ENCODE data around the gene KLF15. TPM values are rescaled to one million over a fixed set of nuclear protein-coding genes. Genes with fewer than 3 reads are reported as not detected.
A peak's percentile ranks its signal among the peaks of the same experiment; 100 is the strongest.

The KLF15 gene
- polyA plus RNA-seq, 6 donors from 2014 or later, result 0.09 to 0.24 TPM; not detected in 4

DNA sequence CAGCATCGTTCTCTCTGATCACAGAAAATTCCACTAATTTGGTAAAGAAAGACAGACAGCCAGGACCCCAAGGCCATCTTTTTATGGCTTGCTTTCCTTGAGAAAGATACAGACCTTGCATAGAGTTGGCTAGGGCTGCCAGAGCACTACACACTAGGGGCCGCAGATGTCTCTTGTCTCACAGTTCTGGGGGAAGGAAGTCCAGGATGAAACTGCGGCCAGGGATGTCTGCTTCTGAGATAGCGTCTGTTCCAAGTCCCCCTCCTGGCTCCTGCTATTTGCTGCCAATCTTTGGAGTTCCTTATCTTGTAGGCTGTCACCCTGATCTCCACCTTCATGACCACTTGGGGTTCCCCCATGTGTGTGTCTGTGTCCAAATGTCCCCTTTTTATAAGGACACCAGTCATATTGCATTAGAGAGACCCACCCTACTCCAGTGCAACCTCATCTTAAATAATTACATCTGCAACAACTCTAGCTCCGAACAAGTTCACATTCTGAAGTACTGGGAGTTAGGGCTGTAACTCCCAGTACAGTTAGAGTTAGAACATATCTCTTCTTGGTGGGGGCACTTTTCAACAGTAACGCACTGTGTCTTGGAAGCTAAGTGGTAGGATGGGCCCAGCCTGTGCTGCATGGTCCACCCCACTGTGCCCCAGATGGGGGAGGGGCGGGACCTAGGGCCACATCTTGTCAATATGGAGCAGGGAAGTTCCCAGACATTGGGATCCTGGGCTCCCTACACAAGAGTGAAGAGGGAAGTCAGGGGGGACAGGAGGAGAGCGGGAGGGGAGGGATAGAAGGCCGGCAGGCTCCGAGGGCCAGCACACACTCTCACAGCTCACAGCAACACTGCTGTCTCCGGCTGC lies 42.2 kb downstream of the KLF15 start:
- H3K4me3 Mint-ChIP-seq, result no peak overlapping the region
- peaks cover 0 to 7% (median 4%) of the 10 kb centered on the region in 7 donors for H3K9me3 Mint-ChIP-seq
- no peaks in the 10 kb centered on the region for H3K4me1 Mint-ChIP-seq
- DNase-seq (no peak), ATAC-seq (ENCODE audit: low read depth in 2 of 2) (no peak)
- H3K36me3 Mint-ChIP-seq, result no peaks in the 10 kb centered on the region
- no peak overlapping the region for H3K27ac Mint-ChIP-seq
- peaks cover 0 to 8% (median 4%) of the 10 kb centered on the region in 3 donors for H3K27me3 Mint-ChIP-seq

DNA sequence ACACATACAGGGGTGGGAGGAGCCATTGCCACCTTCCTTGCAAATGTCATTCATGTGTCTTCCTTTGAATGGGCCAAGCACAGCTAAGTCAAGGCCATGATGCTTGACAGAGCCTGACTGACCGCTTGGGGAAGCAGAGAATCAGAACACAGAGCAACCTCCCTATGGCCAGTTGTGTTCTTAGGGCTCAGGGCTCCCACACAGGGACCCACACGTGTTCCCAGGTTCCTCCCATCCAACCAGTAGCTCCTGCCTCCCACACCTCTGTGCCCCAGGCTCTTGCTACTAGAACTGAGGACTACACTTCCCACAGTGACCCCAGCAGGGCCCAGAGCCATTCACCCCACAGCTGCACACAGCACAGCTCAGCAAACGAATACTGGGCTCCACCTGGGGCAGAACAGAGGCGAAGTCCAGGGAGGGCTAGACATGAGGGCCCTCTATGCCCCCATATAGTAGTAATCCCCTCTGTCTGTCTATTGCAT lies 42.9 kb downstream of the KLF15 start:
- H3K27me3 Mint-ChIP-seq, result peaks cover 0 to 9% (median 4%) of the 10 kb centered on the region in 3 donors
- no peak for ATAC-seq (ENCODE audit: low read depth in 2 of 2)
- no peaks in the 10 kb centered on the region for H3K36me3 Mint-ChIP-seq
- no peak overlapping the region for H3K27ac Mint-ChIP-seq
- H3K4me3 Mint-ChIP-seq, result peak overlapping the region in 1 of 8 donors; percentile 22
- peaks cover 0 to 7% (median 4%) of the 10 kb centered on the region in 7 donors for H3K9me3 Mint-ChIP-seq
- no peak for DNase-seq
- H3K4me1 Mint-ChIP-seq, result no peaks in the 10 kb centered on the region

DNA sequence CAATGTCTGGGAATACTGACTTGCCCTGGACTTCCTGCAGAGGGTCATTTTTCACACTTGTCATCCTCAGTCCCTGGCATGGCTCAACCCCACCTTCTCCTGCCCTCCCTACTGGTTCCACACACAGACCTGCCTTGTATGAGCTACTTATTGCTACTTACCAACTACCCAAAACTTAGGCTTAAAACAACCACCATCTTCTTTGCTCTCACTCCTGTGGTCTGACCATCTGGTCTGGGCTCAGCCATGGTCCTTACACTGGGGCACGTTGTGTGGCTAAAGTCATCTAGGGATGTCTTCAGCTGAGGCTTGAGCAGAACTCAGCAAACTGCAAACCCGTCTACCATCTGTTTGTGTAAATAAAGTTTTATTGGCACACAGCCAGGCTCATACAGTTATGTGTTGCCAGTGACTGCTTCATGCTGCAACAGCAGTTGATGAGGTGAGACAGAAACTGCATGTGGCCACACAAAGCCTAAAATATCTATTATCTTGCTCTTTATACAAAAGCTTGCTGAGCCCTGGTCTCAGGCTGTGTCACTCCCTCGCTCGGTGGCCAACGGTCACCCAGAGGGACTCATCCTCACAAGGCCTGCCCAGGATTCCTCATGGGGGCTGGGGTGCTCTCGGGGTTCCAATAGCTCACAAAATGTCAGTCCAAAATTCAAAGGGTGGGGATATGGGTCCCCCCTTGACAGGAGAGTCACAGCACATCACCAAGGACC lies 43.5 kb downstream of the KLF15 start:
- ATAC-seq (ENCODE audit: low read depth in 2 of 2), result no peak
- Mint-ChIP-seq H3K27me3 (peaks cover 0 to 15% (median 4%) of the 10 kb centered on the region in 3 donors), H3K9me3 (peaks cover 0 to 7% (median 4%) of the 10 kb centered on the region in 7 donors), H3K36me3 (no peaks in the 10 kb centered on the region), H3K27ac (peak overlapping the region in 1 of 6 donors; percentile 54), H3K4me3 (peak overlapping the region in 1 of 8 donors; percentile 22), H3K4me1 (no peaks in the 10 kb centered on the region)
- no peak for DNase-seq

DNA sequence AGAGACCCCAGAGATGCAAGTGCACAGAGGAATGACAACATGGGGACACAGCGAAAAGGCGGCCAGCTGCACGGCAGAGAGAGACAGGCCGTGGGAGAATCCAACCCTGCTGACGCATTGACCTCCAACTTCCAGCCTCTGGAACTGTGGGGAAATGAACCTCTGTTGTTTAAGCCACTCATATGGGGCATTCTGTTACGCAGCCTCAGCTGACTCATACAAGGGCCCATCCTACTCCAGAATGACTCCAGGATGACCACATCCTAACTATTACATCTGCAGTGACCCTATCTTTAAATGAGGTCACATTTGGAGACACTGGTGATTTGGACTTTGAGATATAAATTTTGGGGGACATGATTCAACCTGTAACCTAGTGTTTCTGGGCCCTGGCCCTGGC lies 44.0 kb downstream of the KLF15 start:
- Mint-ChIP-seq H3K9me3 (peaks cover 0 to 6% (median 4%) of the 10 kb centered on the region in 7 donors), H3K27ac (no peak overlapping the region), H3K27me3 (peaks cover 0 to 17% (median 4%) of the 10 kb centered on the region in 3 donors), H3K4me1 (no peaks in the 10 kb centered on the region), H3K4me3 (no peak overlapping the region), H3K36me3 (no peaks in the 10 kb centered on the region)
- DNase-seq, result no peak
- ATAC-seq (ENCODE audit: low read depth in 2 of 2), result no peak

DNA sequence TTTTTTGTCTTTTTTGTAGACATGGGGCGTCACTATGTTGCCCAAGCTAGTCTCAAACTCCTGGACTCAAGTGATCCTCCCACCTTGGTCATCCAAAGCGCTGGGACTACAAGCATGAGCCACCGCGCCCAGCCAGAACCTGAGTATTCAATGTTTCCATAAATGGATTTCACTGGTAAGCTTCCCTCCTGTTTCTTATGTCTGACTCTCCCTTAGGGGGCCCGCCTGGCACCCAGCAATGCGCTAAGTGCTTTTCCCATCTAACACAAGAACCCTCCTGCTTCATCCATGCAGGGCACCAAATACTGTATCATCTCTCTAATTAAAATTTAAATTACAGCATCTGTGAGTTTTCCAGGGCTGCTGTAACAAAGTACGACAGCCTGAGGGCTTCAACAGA lies 44.9 kb downstream of the KLF15 start:
- no peak for ATAC-seq (ENCODE audit: low read depth in 2 of 2)
- H3K36me3 Mint-ChIP-seq, result no peaks in the 10 kb centered on the region
- no peak overlapping the region for H3K4me3 Mint-ChIP-seq
- no peak for DNase-seq
- H3K27me3 Mint-ChIP-seq, result peaks cover 0 to 17% (median 4%) of the 10 kb centered on the region in 3 donors
- peaks cover 0 to 4% (median 0%) of the 10 kb centered on the region in 7 donors for H3K9me3 Mint-ChIP-seq
- H3K4me1 Mint-ChIP-seq, result no peaks in the 10 kb centered on the region
- no peak overlapping the region for H3K27ac Mint-ChIP-seq

DNA sequence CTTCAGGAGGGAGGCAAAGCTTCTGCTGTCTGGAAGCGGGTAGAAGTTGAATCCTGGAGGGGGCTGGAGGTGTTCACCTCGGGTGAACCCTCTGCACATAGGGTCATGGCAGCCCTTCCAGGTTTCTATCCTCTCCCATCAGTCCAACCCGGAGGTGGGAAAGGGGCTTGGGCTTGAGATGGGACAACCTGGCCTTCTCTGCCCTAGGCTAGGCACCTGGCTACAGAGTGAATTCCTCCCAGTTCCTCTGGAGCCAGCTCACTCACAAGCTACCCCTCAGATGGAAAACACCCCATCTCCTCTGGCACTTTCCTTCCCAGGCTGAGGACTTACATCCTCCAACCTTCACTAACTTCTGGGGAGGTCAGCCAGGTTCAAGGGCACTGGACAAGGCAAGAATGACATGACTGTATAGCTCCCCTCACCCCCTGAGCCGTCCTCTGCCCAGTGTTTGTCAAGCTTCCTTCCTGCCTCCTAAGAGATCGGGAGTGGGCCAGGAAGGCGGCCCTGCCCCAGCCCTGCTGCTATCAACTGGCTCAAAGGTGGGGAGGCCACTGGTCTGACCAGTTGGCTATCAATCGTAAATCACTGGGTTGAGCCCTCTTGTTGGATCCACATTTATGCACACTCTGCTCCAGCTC lies 45.8 kb downstream of the KLF15 start:
- H3K27ac Mint-ChIP-seq, result no peak overlapping the region
- no peaks in the 10 kb centered on the region for H3K4me1 Mint-ChIP-seq
- no peak for ATAC-seq (ENCODE audit: low read depth in 2 of 2)
- H3K27me3 Mint-ChIP-seq, result peaks cover 0 to 17% (median 4%) of the 10 kb centered on the region in 3 donors
- no peak overlapping the region for H3K4me3 Mint-ChIP-seq
- H3K36me3 Mint-ChIP-seq, result no peaks in the 10 kb centered on the region
- no peak for DNase-seq
- peaks cover 0 to 4% (median 0%) of the 10 kb centered on the region in 7 donors for H3K9me3 Mint-ChIP-seq

DNA sequence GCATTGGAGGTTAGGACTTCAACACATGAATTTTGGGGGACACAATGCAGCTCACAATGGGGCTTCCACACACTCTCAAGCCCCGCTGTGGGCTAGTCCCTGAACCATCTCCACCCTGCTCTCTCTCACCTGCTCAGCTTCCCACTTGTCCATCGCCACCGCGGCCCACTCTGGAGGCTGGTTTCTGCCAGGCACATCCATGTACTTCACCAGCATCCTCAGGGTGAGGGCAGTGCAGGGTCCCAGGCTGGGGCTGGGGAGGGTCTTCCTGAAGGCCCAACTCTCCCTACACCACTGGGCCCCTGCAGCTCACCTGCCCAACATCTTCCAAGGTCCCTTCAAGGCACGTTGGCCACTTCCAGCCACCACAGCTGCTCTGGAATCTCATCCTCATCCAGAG lies 46.4 kb downstream of the KLF15 start:
- no peak for ATAC-seq (ENCODE audit: low read depth in 2 of 2)
- Mint-ChIP-seq H3K27me3 (peaks cover 0 to 12% (median 4%) of the 10 kb centered on the region in 3 donors), H3K4me3 (no peak overlapping the region)

DNA sequence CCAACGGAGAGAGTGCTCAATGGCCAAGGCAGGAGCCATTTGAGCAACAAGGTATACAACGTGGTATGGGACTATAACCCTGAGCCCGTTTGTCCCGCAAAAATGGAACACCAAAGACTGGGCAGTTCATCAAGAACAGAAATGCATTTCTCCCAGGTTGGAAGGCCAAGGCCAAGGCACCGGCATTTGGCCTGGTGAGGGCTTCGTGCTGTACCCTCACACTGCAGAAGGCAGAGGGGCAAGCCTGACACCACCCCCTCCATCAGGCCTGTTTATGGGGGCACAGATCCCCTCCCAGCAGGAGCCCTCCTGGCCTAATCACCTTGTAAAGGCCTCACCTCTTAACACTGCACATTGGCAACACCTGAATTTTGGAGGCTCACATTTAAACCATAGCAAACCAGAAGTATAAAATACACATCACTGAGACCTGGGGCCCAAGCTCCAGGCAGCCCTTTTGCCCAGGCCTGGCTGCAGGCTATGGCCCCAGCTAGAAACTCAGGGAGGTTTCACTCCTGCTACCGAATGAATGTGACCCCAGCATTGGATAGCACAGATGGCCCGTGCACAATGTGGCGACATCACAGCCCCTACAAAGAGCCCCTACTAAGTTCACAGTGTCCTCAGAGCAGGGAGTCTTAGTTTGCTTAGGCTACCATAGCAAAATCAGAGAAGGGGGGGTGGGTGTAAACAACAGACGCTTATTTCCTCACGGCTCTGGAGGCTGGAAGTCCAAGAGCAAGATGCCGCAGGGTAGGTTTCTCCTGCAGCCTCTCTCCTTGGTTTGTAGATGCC lies 47.1 kb downstream of the KLF15 start:
- no peak overlapping the region for H3K27ac Mint-ChIP-seq
- H3K4me1 Mint-ChIP-seq, result no peaks in the 10 kb centered on the region
- H3K36me3 Mint-ChIP-seq, result no peaks in the 10 kb centered on the region
- peaks cover 0 to 9% (median 2%) of the 10 kb centered on the region in 7 donors for H3K9me3 Mint-ChIP-seq
- DNase-seq, result no peak
- peaks cover 0 to 9% (median 4%) of the 10 kb centered on the region in 3 donors for H3K27me3 Mint-ChIP-seq
- ATAC-seq (ENCODE audit: low read depth in 2 of 2), result no peak
- H3K4me3 Mint-ChIP-seq, result no peak overlapping the region

More for the DNA sequence above, 46.4 kb downstream of the KLF15 start:
- no peaks in the 10 kb centered on the region for H3K4me1 Mint-ChIP-seq
- no peak overlapping the region for H3K27ac Mint-ChIP-seq
- no peaks in the 10 kb centered on the region for H3K36me3 Mint-ChIP-seq
- peaks cover 0 to 4% (median 2%) of the 10 kb centered on the region in 7 donors for H3K9me3 Mint-ChIP-seq
- no peak for DNase-seq

DNA sequence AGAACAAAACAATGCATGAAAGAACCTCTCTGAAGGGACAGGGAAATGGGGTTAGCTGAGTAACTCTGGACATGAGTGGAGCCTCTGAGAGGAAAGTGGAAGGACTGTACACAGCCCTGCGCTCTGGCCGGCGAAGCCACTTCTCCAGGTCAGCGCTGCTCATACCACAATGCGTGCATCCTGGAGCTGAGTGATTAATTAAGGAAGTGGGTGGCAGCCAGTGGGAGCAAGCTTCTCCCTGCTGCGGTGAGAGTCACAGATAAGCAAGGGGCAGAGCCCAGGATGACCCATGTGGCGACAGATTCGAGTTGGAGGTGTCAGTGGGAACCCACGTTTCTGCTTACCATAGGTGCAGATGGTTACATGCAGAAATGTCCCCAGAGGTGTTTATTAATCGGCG lies 48.0 kb downstream of the KLF15 start:
- H3K27me3 Mint-ChIP-seq, result peaks cover 0 to 9% (median 4%) of the 10 kb centered on the region in 3 donors
- DNase-seq (no peak), ATAC-seq (ENCODE audit: low read depth in 2 of 2) (no peak)
- H3K9me3 Mint-ChIP-seq, result peaks cover 5 to 15% (median 6%) of the 10 kb centered on the region in 7 donors
- H3K4me3 Mint-ChIP-seq, result no peak overlapping the region
- peaks cover 0 to 6% of the 10 kb centered on the region in 2 donors for H3K36me3 Mint-ChIP-seq
- peak overlapping the region in 1 of 6 donors; percentile 55 for H3K27ac Mint-ChIP-seq
- H3K4me1 Mint-ChIP-seq, result no peaks in the 10 kb centered on the region

DNA sequence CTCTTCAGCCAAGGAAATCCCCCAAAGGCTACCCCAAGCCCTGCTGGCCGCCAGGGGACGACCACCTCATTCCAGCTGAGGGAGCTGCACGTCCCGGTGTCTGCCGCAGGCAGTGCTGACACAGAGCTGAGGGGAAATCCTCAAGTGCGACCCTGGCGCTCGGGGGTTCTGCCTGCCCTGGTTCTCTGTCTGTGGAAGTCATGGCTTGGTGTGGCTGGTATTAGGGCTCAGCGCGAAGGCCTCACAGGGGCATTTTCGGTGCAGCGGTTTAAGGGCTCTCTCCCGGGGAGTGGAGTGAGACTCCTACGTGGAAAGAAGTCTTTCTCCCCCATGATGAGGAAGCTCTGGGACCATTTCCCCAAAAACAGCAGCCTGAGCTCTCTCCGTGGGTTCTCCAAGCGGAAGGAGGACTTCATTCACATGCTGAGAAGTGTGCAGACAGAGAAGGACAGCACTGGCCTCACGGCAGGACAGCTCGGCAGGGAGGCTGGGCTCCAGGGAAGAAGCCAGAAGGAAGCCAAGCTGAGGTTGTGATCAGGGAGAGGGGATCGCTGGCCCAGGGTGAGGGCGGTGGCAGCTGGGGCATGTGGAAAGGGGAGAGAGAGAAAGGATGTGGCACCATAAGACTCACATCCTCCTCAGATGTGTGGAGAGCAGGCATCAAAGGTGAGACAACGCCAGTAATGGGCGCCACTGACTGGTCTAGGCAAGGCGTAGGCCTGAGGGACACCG lies 48.6 kb downstream of the KLF15 start:
- no peaks in the 10 kb centered on the region for H3K4me1 Mint-ChIP-seq
- DNase-seq, result no peak
- peak overlapping the region in 1 of 6 donors; percentile 55 for H3K27ac Mint-ChIP-seq
- ATAC-seq (ENCODE audit: low read depth in 2 of 2), result no peak
- H3K27me3 Mint-ChIP-seq, result peaks cover 0 to 9% (median 2%) of the 10 kb centered on the region in 3 donors
- peaks cover 8 to 22% (median 10%) of the 10 kb centered on the region in 7 donors for H3K9me3 Mint-ChIP-seq
- H3K4me3 Mint-ChIP-seq, result no peak overlapping the region
- H3K36me3 Mint-ChIP-seq, result peaks cover 4 to 12% of the 10 kb centered on the region in 2 donors

DNA sequence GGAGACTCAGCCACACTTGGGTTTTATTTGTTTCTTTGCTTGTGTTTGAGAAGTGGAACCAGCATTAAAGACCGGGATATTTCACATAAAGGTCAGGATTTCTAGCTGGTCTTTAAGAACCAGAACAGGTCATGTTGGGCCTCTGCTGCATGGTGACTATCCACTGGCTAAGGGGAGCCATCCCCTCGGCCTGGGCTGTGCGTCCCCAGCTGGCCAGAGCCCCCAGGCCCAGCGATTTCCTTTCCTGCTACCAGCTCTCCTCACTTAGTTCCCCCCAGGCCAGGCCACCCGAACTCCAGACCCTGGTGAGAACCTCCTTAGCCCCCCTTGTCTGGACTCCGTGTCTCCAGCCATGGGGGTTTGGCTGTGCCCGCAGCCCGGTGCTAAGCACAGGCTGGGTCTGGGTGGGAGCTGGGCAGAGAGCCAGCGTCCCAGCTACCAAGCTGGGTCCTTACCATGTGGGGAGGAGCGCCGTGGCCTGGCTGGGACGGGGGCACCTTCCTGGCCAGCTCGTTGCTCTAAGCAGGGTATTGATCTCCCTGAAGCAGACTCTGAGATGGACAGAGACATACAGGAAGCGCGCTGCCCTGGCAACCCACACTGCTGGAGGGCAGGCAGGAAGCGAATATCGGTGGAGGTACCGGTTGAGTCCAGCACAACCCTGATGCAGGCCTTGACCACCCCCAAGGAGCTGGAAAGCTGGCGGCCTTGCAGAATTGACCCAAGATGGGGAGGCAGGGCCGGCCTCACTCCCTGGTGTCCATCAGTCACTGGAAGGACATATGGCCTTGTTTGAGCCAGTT lies 49.4 kb downstream of the KLF15 start:
- H3K4me1 Mint-ChIP-seq, result no peaks in the 10 kb centered on the region
- H3K36me3 Mint-ChIP-seq, result peaks cover 7 to 17% of the 10 kb centered on the region in 2 donors
- H3K4me3 Mint-ChIP-seq, result no peak overlapping the region
- peaks cover 10 to 29% (median 17%) of the 10 kb centered on the region in 7 donors for H3K9me3 Mint-ChIP-seq
- no peak for ATAC-seq (ENCODE audit: low read depth in 2 of 2)
- H3K27me3 Mint-ChIP-seq, result peaks cover 0 to 9% (median 6%) of the 10 kb centered on the region in 3 donors
- H3K27ac Mint-ChIP-seq, result no peak overlapping the region
- DNase-seq, result no peak
